GM23338 (cell line): ENCODE data around the gene MAN1B1. TPM values are rescaled to one million over a fixed set of nuclear protein-coding genes. Genes with fewer than 3 reads are reported as not detected.

Experiments
- ATAC-seq: fragments of 200-7000 bp; cut with Tn5 transposase; 3 replicates; pipeline ENCODE4 v1.9.1; 2020
- DNase-seq: peaks from one replicate; pipeline ENCODE4 v3.0.0-alpha.2; 2015; ENCODE audit warnings: low spot score
- H2AFZ ChIP-seq: fragments of 200-600 bp; sonication (generic); 2 replicates; pipeline ENCODE4 v1.8.0; 2016; ENCODE audit warnings: antibody characterized with exemption, mild to moderate bottlenecking, moderate library complexity
- H3F3A ChIP-seq: fragments of 200-600 bp; sonication (generic); replicated peaks from 2 replicates; pipeline ENCODE4 v1.8.0; 2017; ENCODE audit warnings: antibody characterized with exemption, mixed run types, low read depth
- H3K27ac ChIP-seq: fragments of 200-600 bp; sonication (generic); 2 replicates; pipeline ENCODE4 v1.6.1; 2016; ENCODE audit warnings: low read depth
- H3K27me3 ChIP-seq: fragments of 200-600 bp; sonication (generic); 2 replicates; pipeline ENCODE4 v1.8.0; 2016; ENCODE audit warnings: mild to moderate bottlenecking, mixed run types, moderate library complexity; ENCODE audit not compliant: insufficient read depth
- H3K36me3 ChIP-seq: fragments of 200-600 bp; sonication (generic); 2 replicates; pipeline ENCODE4 v1.8.0; 2016; ENCODE audit warnings: mild to moderate bottlenecking; ENCODE audit not compliant: insufficient read depth
- H3K4me1 ChIP-seq: fragments of 200-600 bp; sonication (generic); 2 replicates; pipeline ENCODE4 v1.8.0; 2016; ENCODE audit warnings: mild to moderate bottlenecking, moderate library complexity; ENCODE audit not compliant: insufficient read depth
- H3K4me2 ChIP-seq: fragments of 200-600 bp; sonication (generic); 2 replicates; pipeline ENCODE4 v1.7.1; 2017; ENCODE audit warnings: mixed run types
- H3K4me3 ChIP-seq: fragments of 200-600 bp; sonication (generic); 2 replicates; pipeline ENCODE4 v1.6.1; 2016; ENCODE audit warnings: mixed run types
- H3K79me2 ChIP-seq: fragments of 200-600 bp; sonication (generic); replicated peaks from 2 replicates; pipeline ENCODE4 v1.8.0; 2017; ENCODE audit warnings: mild to moderate bottlenecking; ENCODE audit not compliant: insufficient read depth
- H3K9me2 ChIP-seq: fragments of 200-600 bp; sonication (generic); 2 replicates; pipeline ENCODE4 v1.8.0; 2017; ENCODE audit not compliant: insufficient read depth
- H4K20me1 ChIP-seq: fragments of 200-600 bp; sonication (generic); replicated peaks from 2 replicates; pipeline ENCODE4 v1.8.0; 2017; ENCODE audit warnings: mild to moderate bottlenecking; ENCODE audit not compliant: insufficient read depth
- H3K27ac Mint-ChIP-seq: 2 replicates; pipeline ENCODE4 v1.8.0; 2020; ENCODE audit warnings: inconsistent platforms, mild to moderate bottlenecking, moderate library complexity, mixed read lengths
- H3K27me3 Mint-ChIP-seq: 3 replicates; pipeline ENCODE4 v1.8.0; 2022; ENCODE audit warnings: low read depth, mild to moderate bottlenecking, moderate library complexity, mixed read lengths, inconsistent platforms; ENCODE audit not compliant: insufficient read depth, poor library complexity
- H3K36me3 Mint-ChIP-seq: 3 replicates; pipeline ENCODE4 v1.8.0; 2021; ENCODE audit warnings: low read depth, mild to moderate bottlenecking, inconsistent platforms, moderate library complexity, mixed read lengths
- H3K4me1 Mint-ChIP-seq: 3 replicates; pipeline ENCODE4 v1.8.0; 2020; ENCODE audit warnings: mild to moderate bottlenecking, inconsistent platforms, mixed read lengths
- H3K4me3 Mint-ChIP-seq: 3 replicates; pipeline ENCODE4 v1.8.0; 2021; ENCODE audit warnings: moderate library complexity, mild to moderate bottlenecking, inconsistent platforms, mixed read lengths
- H3K9me3 Mint-ChIP-seq: 3 replicates; pipeline ENCODE4 v1.8.0; 2020; ENCODE audit warnings: moderate library complexity, mild to moderate bottlenecking, inconsistent platforms, mixed read lengths
- CREB1 ChIP-seq: fragments of 250-450 bp; sonication (Bioruptor Pico); IDR thresholded peaks from 2 replicates; pipeline ENCODE4 v1.5.0; 2020; ENCODE audit warnings: low read depth, mild to moderate bottlenecking, moderate library complexity
- CTCF ChIP-seq, 2 experiments: fragments of 200-600 bp in 1 of 2; sonication (generic) in 1 of 2; conservative IDR thresholded peaks; 2 replicates each; pipeline versions ENCODE4 v1.5.1 to v1.6.1; 2016 to 2017; ENCODE audit warnings: antibody characterized with exemption in 2 of 2, low read depth in 2 of 2, mild to moderate bottlenecking in 2 of 2, moderate library complexity in 1 of 2
- ETS1 ChIP-seq: IDR thresholded peaks from 2 replicates; pipeline ENCODE4 v1.6.1; 2016; ENCODE audit warnings: antibody characterized with exemption
- EZH2phosphoT487 ChIP-seq: fragments of 200-600 bp; sonication (generic); IDR thresholded peaks from one replicate; pipeline ENCODE4 v1.8.1; 2018; ENCODE audit warnings: antibody characterized with exemption; ENCODE audit not compliant: unreplicated experiment
- JUNB ChIP-seq: IDR thresholded peaks from one replicate; pipeline ENCODE4 v1.6.1; 2016; ENCODE audit warnings: antibody characterized with exemption; ENCODE audit not compliant: unreplicated experiment
- NANOG ChIP-seq: IDR thresholded peaks from 2 replicates; pipeline ENCODE4 v1.6.1; 2016; ENCODE audit warnings: antibody characterized with exemption, borderline replicate concordance
- POLR2AphosphoS5 ChIP-seq: IDR thresholded peaks from 2 replicates; pipeline ENCODE4 v1.6.1; 2016; ENCODE audit warnings: antibody characterized with exemption, low read depth
- STAT1 ChIP-seq: IDR thresholded peaks from one replicate; pipeline ENCODE4 v1.6.1; 2016; ENCODE audit warnings: antibody characterized with exemption; ENCODE audit not compliant: unreplicated experiment
- ZNF114 ChIP-seq: fragments of 250-450 bp; sonication (Bioruptor Pico); IDR thresholded peaks from 2 replicates; pipeline ENCODE4 v1.5.0; 2020; ENCODE audit warnings: mild to moderate bottlenecking, moderate library complexity
- ZNF331 ChIP-seq: fragments of 250-450 bp; sonication (Bioruptor Pico); IDR thresholded peaks from 2 replicates; pipeline ENCODE4 v1.5.0; 2020; ENCODE audit warnings: low read depth, mild to moderate bottlenecking, moderate library complexity
- polyA plus RNA-seq: library from polyadenylated mRNA; unstranded; fragments of >200 nt; fragmentation: Nextera tagmentation; extraction: Ambion mirVana; gene quantifications from 2 replicates; pipeline ENCODE4 v1.2.1, GENCODE V29; 2016
- total RNA-seq: library from RNA; depleted of rRNA; stranded (reverse); fragments of >200 nt; shearing (Covaris generic); gene quantifications from 2 replicates; pipeline ENCODE4 v1.2.3, GENCODE V29; 2014
- TF ChIP-seq, protein P1 (sequence below): IDR thresholded peaks from one replicate; pipeline ENCODE4 v1.6.1; 2018; ENCODE audit warnings: antibody characterized with exemption; ENCODE audit not compliant: unreplicated experiment

Gene MAN1B1
- total and polyA plus RNA-seq, 2 experiments from 2014 or later: 15.7 to 39.9 TPM

- TF ChIP-seq ZNF114 (CRISPR knock-in tag) (no peak), ZNF331 (CRISPR knock-in tag) (no peak), POLR2AphosphoS5 (no peak), NANOG (no peak), CTCF (conservative IDR thresholded peaks at IDR 0.05; ENCODE audit: low read depth in 2 of 2) (no peak), ETS1 (no peak), EZH2phosphoT487 (no peak)
- TF ChIP-seq, protein P1, sequence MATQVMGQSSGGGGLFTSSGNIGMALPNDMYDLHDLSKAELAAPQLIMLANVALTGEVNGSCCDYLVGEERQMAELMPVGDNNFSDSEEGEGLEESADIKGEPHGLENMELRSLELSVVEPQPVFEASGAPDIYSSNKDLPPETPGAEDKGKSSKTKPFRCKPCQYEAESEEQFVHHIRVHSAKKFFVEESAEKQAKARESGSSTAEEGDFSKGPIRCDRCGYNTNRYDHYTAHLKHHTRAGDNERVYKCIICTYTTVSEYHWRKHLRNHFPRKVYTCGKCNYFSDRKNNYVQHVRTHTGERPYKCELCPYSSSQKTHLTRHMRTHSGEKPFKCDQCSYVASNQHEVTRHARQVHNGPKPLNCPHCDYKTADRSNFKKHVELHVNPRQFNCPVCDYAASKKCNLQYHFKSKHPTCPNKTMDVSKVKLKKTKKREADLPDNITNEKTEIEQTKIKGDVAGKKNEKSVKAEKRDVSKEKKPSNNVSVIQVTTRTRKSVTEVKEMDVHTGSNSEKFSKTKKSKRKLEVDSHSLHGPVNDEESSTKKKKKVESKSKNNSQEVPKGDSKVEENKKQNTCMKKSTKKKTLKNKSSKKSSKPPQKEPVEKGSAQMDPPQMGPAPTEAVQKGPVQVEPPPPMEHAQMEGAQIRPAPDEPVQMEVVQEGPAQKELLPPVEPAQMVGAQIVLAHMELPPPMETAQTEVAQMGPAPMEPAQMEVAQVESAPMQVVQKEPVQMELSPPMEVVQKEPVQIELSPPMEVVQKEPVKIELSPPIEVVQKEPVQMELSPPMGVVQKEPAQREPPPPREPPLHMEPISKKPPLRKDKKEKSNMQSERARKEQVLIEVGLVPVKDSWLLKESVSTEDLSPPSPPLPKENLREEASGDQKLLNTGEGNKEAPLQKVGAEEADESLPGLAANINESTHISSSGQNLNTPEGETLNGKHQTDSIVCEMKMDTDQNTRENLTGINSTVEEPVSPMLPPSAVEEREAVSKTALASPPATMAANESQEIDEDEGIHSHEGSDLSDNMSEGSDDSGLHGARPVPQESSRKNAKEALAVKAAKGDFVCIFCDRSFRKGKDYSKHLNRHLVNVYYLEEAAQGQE: no peak
Measured at GRCh38 chr9:137068539-137069507, 18.0 kb upstream of the MAN1B1 start (continued).

DNA sequence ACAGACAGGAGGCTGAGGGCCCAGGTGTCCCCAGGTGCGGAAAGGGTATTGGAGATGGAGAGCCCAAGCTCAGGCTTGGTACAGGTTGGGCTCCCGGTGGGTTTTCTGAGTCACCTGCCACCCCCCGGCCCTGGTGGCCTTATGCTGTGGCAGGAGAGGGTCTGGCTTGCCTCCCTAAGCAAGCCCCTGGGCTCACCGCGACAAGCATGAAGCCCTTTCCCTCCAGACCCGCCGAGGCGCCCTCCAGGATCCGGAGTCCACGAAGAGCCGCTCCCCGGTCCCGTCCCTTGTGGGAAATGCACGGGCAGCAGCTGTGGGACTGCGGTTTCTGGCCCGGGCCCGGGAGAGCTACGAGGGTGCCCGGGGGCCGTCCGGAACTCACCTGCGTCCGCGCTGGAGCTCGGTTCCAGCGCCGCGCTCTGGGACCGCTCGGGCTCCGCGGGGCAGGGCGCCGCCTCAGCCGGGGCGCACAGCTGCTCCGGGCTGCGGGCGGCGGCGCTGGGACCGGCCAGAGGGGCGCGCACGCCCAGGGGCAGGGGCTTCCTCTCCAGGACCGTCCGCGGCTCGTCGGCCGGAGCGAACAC is 17.2 kb upstream of the MAN1B1 start:
- H3K9me2 ChIP-seq: no peaks in the 10 kb centered on the region
- Mint-ChIP-seq H3K36me3 (no peaks in the 10 kb centered on the region; the same call in 1 of the 3 replicates), H3K9me3 (no peaks in the 10 kb centered on the region; the same call in 2 of the 3 replicates), H3K27ac (no peak overlapping the region), H3K27me3 (peaks cover 14% of the 10 kb centered on the region), H3K4me1 (peaks cover 17% of the 10 kb centered on the region), H3K4me3 (peak overlapping the region; percentile 66; the same call in 2 of the 3 replicates)
- no peaks in the 10 kb centered on the region; the same call in 1 of the 2 replicates for H3K36me3 ChIP-seq
- ATAC-seq: peak; percentile 25
- peak; percentile 60 for DNase-seq
- H4K20me1 ChIP-seq: peaks cover 11% of the 10 kb centered on the region; the same call in 1 of the 2 replicates
- peaks cover 10% of the 10 kb centered on the region; the same call in 1 of the 2 replicates for H3K79me2 ChIP-seq
- no peak overlapping the region for H3K27ac ChIP-seq
- no peak overlapping the region for H2AFZ ChIP-seq
- peak overlapping the region; percentile 85 for H3K4me2 ChIP-seq
- H3K27me3 ChIP-seq: 0 out of 2 replicates have a peak, but pooled peaks cover 8% of the 10 kb centered on the region
- peak overlapping the region; percentile 71 for H3K4me3 ChIP-seq
- H3K4me1 ChIP-seq: peaks cover 18% of the 10 kb centered on the region; the same call in 1 of the 2 replicates
- peaks cover 19% of the 10 kb centered on the region; the same call in 1 of the 2 replicates for H3F3A ChIP-seq
- TF ChIP-seq STAT1 (no peak), CTCF (conservative IDR thresholded peaks at IDR 0.05; ENCODE audit: low read depth in 2 of 2) (no peak), POLR2AphosphoS5 (no peak), CREB1 (CRISPR knock-in tag) (no peak), ETS1 (no peak), NANOG (no peak), JUNB (no peak)
